Measurements from ENCODE around the gene EXOC3L4. TPM values are rescaled to one million over a fixed set of nuclear protein-coding genes. Genes with fewer than 3 reads are reported as not detected.

Gene EXOC3L4
- total RNA-seq, 2 experiments from 2014 or later = not detected

- no peaks in the 10 kb centered on the region for H3K4me1 ChIP-seq (ENCODE audit: insufficient read depth, low read length, poor library complexity, severe bottlenecking)
- BruUV-seq (replicated peaks) = no TSS peak
- H3K4me2 ChIP-seq (ENCODE audit: low read length) = no peak overlapping the region
- ChIA-PET CTCF (ENCODE audit: unreplicated experiment) (no interaction called here), POLR2A (no interaction called here)
- no peaks in the 10 kb centered on the region for H3K36me3 ChIP-seq (ENCODE audit: insufficient read depth, low read length)
- no peak overlapping the region for H3K27ac ChIP-seq (ENCODE audit: low read depth, low read length, poor library complexity, severe bottlenecking)
- no peaks in the 10 kb centered on the region for H3K9me2 ChIP-seq (ENCODE audit: insufficient read depth, low read length)
- DNase-seq (ENCODE audit: low spot score) = no peak
- H4K20me1 ChIP-seq (ENCODE audit: insufficient read depth, low read length) = no peaks in the 10 kb centered on the region
- H3K9me3 ChIP-seq (ENCODE audit: low read length) = no peaks in the 10 kb centered on the region
- H3K4me3 ChIP-seq (ENCODE audit: low read depth, low read length, poor library complexity, severe bottlenecking) = no peak overlapping the region
- no peaks in the 10 kb centered on the region for H3K79me2 ChIP-seq (ENCODE audit: insufficient read depth, low read depth, low read length)
- H2AFZ ChIP-seq (ENCODE audit: low read length) = no peak overlapping the region
- intact Hi-C loops (cut with micrococcal nuclease; ENCODE audit: unreplicated experiment) = no loop called here
- TF ChIP-seq, protein P1, sequence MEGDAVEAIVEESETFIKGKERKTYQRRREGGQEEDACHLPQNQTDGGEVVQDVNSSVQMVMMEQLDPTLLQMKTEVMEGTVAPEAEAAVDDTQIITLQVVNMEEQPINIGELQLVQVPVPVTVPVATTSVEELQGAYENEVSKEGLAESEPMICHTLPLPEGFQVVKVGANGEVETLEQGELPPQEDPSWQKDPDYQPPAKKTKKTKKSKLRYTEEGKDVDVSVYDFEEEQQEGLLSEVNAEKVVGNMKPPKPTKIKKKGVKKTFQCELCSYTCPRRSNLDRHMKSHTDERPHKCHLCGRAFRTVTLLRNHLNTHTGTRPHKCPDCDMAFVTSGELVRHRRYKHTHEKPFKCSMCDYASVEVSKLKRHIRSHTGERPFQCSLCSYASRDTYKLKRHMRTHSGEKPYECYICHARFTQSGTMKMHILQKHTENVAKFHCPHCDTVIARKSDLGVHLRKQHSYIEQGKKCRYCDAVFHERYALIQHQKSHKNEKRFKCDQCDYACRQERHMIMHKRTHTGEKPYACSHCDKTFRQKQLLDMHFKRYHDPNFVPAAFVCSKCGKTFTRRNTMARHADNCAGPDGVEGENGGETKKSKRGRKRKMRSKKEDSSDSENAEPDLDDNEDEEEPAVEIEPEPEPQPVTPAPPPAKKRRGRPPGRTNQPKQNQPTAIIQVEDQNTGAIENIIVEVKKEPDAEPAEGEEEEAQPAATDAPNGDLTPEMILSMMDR (conservative IDR thresholded peaks at IDR 0.05; ENCODE audit: low read length) = no peak
- no peak for TF ChIP-seq EZH2phosphoT487 (IDR thresholded peaks at IDR 0.05; ENCODE audit: borderline replicate concordance, low read depth, low read length)
Measured at GRCh38 chr14:103156651-103157378, 62.3 kb downstream of the EXOC3L4 start.

DNA sequence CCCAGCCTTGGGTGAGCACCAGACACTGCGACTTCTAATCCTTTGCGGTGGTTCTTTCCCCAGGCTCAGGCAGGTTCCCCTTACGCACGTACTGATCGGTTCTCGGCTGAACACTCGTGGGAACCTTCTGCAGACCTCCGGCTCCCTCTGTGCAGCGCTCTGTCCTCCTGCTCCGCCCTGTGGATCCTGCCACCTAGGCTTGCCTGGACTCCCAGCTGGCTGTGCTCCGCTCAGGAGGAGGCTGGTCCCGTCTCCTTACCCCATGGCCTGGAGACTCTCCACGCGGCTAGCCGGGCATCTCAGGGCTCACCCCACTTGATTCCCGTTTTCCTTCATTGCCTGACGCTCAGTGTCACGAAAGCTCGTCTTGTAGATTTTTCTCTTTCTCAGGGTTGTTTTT is 63.4 kb downstream of the EXOC3L4 start:
- BruUV-seq (replicated peaks) = no TSS peak
- H4K20me1 ChIP-seq (ENCODE audit: insufficient read depth, low read length) = no peaks in the 10 kb centered on the region
- H3K9me2 ChIP-seq (ENCODE audit: insufficient read depth, low read length) = no peaks in the 10 kb centered on the region
- no peak for DNase-seq (ENCODE audit: low spot score)
- POLR2A ChIA-PET = no interaction called here
- CTCF ChIA-PET (ENCODE audit: unreplicated experiment) = no interaction called here
- H3K4me3 ChIP-seq (ENCODE audit: low read depth, low read length, poor library complexity, severe bottlenecking) = no peak overlapping the region
- H3K27ac ChIP-seq (ENCODE audit: low read depth, low read length, poor library complexity, severe bottlenecking) = no peak overlapping the region
- no peaks in the 10 kb centered on the region for H3K36me3 ChIP-seq (ENCODE audit: insufficient read depth, low read length)
- H3K4me2 ChIP-seq (ENCODE audit: low read length) = no peak overlapping the region
- H3K4me1 ChIP-seq (ENCODE audit: insufficient read depth, low read length, poor library complexity, severe bottlenecking) = no peaks in the 10 kb centered on the region
- H3K79me2 ChIP-seq (ENCODE audit: insufficient read depth, low read depth, low read length) = no peaks in the 10 kb centered on the region
- intact Hi-C loops (cut with micrococcal nuclease; ENCODE audit: unreplicated experiment) = no loop called here
- TF ChIP-seq, protein P1 (conservative IDR thresholded peaks at IDR 0.05; ENCODE audit: low read length) = no peak
- no peak for TF ChIP-seq EZH2phosphoT487 (IDR thresholded peaks at IDR 0.05; ENCODE audit: borderline replicate concordance, low read depth, low read length)
- H3K9me3 ChIP-seq (ENCODE audit: low read length) = 0 out of 2 replicates have a peak, but pooled peaks cover 4% of the 10 kb centered on the region
- H2AFZ ChIP-seq (ENCODE audit: low read length) = no peak overlapping the region

- Histone ChIP-seq H3K27ac (ENCODE audit: low read depth, low read length, poor library complexity, severe bottlenecking) (no peak overlapping the region), H2AFZ (ENCODE audit: low read length) (no peak overlapping the region), H3K4me2 (ENCODE audit: low read length) (no peak overlapping the region), H3K9me3 (ENCODE audit: low read length) (0 out of 2 replicates have a peak, but pooled peaks cover 4% of the 10 kb centered on the region), H4K20me1 (ENCODE audit: insufficient read depth, low read length) (no peaks in the 10 kb centered on the region), H3K79me2 (ENCODE audit: insufficient read depth, low read depth, low read length) (no peaks in the 10 kb centered on the region), H3K36me3 (ENCODE audit: insufficient read depth, low read length) (no peaks in the 10 kb centered on the region), H3K4me1 (ENCODE audit: insufficient read depth, low read length, poor library complexity, severe bottlenecking) (no peaks in the 10 kb centered on the region), H3K4me3 (ENCODE audit: low read depth, low read length, poor library complexity, severe bottlenecking) (no peak overlapping the region), H3K9me2 (ENCODE audit: insufficient read depth, low read length) (no peaks in the 10 kb centered on the region)
- no TSS peak for BruUV-seq (replicated peaks)
- intact Hi-C loops (cut with micrococcal nuclease; ENCODE audit: unreplicated experiment) = no loop called here
- no peak for TF ChIP-seq EZH2phosphoT487 (IDR thresholded peaks at IDR 0.05; ENCODE audit: borderline replicate concordance, low read depth, low read length)
- TF ChIP-seq, protein P1 (conservative IDR thresholded peaks at IDR 0.05; ENCODE audit: low read length) = no peak
- no peak for DNase-seq (ENCODE audit: low spot score)
- ChIA-PET POLR2A (no interaction called here), CTCF (ENCODE audit: unreplicated experiment) (no interaction called here)
Measured at GRCh38 chr14:103158688-103159087, 64.2 kb downstream of the EXOC3L4 start.

All from OCI-LY7 (cell line).